Testis (tissue), 2 donors: ENCODE results near the gene TMEM61.

ENCODE experiments used
- CTCF ChIP-seq, 3 experiments: fragments of 450-650 bp in 2 of 3; fragments of 200-600 bp in 1 of 3; sonication (generic) in 1 of 3; IDR thresholded peaks; one replicate each; pipeline ENCODE4 v1.5.1; 2016 to 2019; ENCODE audit warnings: antibody characterized with exemption in 3 of 3, mild to moderate bottlenecking in 2 of 3, moderate library complexity in 1 of 3
- POLR2A ChIP-seq: fragments of 450-650 bp; IDR thresholded peaks from one replicate; pipeline ENCODE4 v1.6.1; 2017; ENCODE audit warnings: antibody characterized with exemption, mild to moderate bottlenecking, moderate library complexity

- TF ChIP-seq POLR2A (no peak), CTCF (IDR thresholded peaks at IDR 0.05) (no peak)
Observed at GRCh38 chr1:54977533-54978297, 2.7 kb upstream of the TMEM61 start.
